GM23248 (cell line): Measurements from ENCODE around the gene INPP5A. TPM values are rescaled to one million over a fixed set of nuclear protein-coding genes. Genes with fewer than 3 reads are reported as not detected.

Experiments used
- DNase-seq: peaks from one replicate; pipeline ENCODE4 v3.0.0-alpha.2; 2015
- H2AFZ ChIP-seq: fragments of 200-600 bp; sonication (generic); 2 replicates; pipeline ENCODE4 v1.6.1; 2016; ENCODE audit warnings: antibody characterized with exemption
- H3F3A ChIP-seq: fragments of 200-600 bp; sonication (generic); 2 replicates; pipeline ENCODE4 v1.6.1; 2016; ENCODE audit warnings: mild to moderate bottlenecking, antibody characterized with exemption, mixed run types; ENCODE audit not compliant: insufficient read depth
- H3K27ac ChIP-seq: fragments of 200-600 bp; sonication (generic); 2 replicates; pipeline ENCODE4 v1.5.1; 2016; ENCODE audit warnings: mild to moderate bottlenecking
- H3K27me3 ChIP-seq: fragments of 200-600 bp; sonication (generic); replicated peaks from 2 replicates; pipeline ENCODE4 v1.6.1; 2016; ENCODE audit warnings: mild to moderate bottlenecking; ENCODE audit not compliant: insufficient read depth
- H3K36me3 ChIP-seq: fragments of 200-600 bp; sonication (generic); 2 replicates; pipeline ENCODE4 v1.6.1; 2016; ENCODE audit warnings: low read depth, mild to moderate bottlenecking
- H3K4me1 ChIP-seq: fragments of 200-600 bp; sonication (generic); 2 replicates; pipeline ENCODE4 v1.6.1; 2016; ENCODE audit warnings: mild to moderate bottlenecking; ENCODE audit not compliant: insufficient read depth
- H3K4me2 ChIP-seq: fragments of 200-600 bp; sonication (generic); one replicate; pipeline ENCODE4 v1.6.1; 2016; ENCODE audit warnings: mild to moderate bottlenecking; ENCODE audit not compliant: unreplicated experiment
- H3K4me3 ChIP-seq: fragments of 200-600 bp; sonication (generic); 2 replicates; pipeline ENCODE4 v1.5.1; 2016; ENCODE audit warnings: mild to moderate bottlenecking
- H3K79me2 ChIP-seq: fragments of 200-600 bp; sonication (generic); 2 replicates; pipeline ENCODE4 v1.6.1; 2016; ENCODE audit warnings: mild to moderate bottlenecking; ENCODE audit not compliant: insufficient read depth
- H3K9ac ChIP-seq: fragments of 200-600 bp; sonication (generic); 2 replicates; pipeline ENCODE4 v1.6.1; 2016; ENCODE audit warnings: mild to moderate bottlenecking
- H3K9me2 ChIP-seq: fragments of 200-600 bp; sonication (generic); 2 replicates; pipeline ENCODE4 v1.6.1; 2016; ENCODE audit warnings: mixed run types, mild to moderate bottlenecking, moderate library complexity; ENCODE audit not compliant: insufficient read depth
- H3K9me3 ChIP-seq: fragments of 200-600 bp; sonication (generic); one replicate; pipeline ENCODE4 v1.6.1; 2017; ENCODE audit warnings: low read depth
- H4K20me1 ChIP-seq: fragments of 200-600 bp; sonication (generic); 2 replicates; pipeline ENCODE4 v1.6.0; 2016; ENCODE audit not compliant: insufficient read depth
- EZH2 ChIP-seq: fragments of 200-600 bp; sonication (generic); IDR thresholded peaks from 2 replicates; pipeline ENCODE4 v1.6.1; 2018; ENCODE audit warnings: antibody characterized with exemption, mild to moderate bottlenecking; ENCODE audit not compliant: insufficient read depth, poor library complexity, severe bottlenecking
- EZH2phosphoT487 ChIP-seq: fragments of 200-600 bp; sonication (generic); IDR thresholded peaks from 2 replicates; pipeline ENCODE4 v1.6.1; 2018; ENCODE audit warnings: antibody characterized with exemption, moderate library complexity, mild to moderate bottlenecking, low read depth; ENCODE audit not compliant: insufficient read depth
- WGBS, 2 experiments: methylation state at CpG; one replicate each; pipeline ENCODE4 v1.1.6; 2015 to 2017; ENCODE audit warnings: low lambda C conversion rate in 2 of 2, low coverage in 1 of 2; ENCODE audit errors: missing lambda C conversion rate in 2 of 2; 5-methylcytosine and 5-hydroxymethylcytosine counted together
- in situ Hi-C: fragments of 300-500 bp; cut with MboI; formaldehyde crosslinking; loops from 2 replicates; pipeline ENCODE4 v1.15.0; 2020
- polyA plus RNA-seq: library from polyadenylated mRNA; unstranded; fragments of >200 nt; fragmentation: Nextera tagmentation; extraction: Ambion mirVana; gene quantifications from 2 replicates; pipeline ENCODE4 v1.2.1, GENCODE V29; 2016
- total RNA-seq: library from RNA; depleted of rRNA; stranded (reverse); fragments of >200 nt; shearing (Covaris generic); gene quantifications from 2 replicates; pipeline ENCODE4 v1.2.3, GENCODE V29; 2014

The INPP5A gene
- total and polyA plus RNA-seq, 2 experiments from 2014 or later, result 2.3 to 35.2 TPM

DNA sequence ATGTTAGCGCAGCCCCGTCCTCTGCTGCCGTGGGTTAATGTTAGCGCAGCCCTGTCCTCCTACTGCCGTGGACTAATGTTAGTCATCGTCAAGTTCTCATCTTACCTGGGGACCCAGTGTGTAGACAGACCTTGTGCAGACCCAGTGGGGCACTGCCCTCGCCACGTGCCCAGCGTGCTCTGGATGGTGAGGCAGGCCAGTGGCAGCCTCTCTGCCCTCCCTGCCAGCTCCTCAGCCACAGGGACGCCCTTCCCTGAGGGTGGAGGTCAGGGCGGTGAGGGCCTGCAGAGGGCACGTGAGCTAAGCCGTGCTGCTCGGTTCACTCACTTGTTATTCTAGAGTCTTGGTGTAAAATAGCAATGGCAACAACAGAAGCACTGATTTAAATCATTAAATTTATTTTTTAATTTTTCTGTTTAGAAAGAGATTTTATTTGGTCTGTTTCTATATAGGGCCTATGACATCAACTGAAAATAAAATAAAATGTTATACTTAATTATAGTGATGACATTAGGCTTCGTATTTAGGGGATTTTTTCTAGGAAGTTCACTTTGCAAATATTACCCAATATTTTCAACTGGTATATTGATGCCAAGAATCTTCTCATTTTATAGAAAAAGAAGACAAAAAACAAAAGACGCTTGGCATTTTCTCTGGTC is 199.9 kb downstream of the INPP5A start:
- no peak for TF ChIP-seq EZH2phosphoT487
- no peak for TF ChIP-seq EZH2
- H3K4me3 ChIP-seq, result no peak overlapping the region
- DNase-seq, result no peak
- no peaks in the 10 kb centered on the region for H3K9me2 ChIP-seq
- in situ Hi-C loops, result no loop called here
- no peaks in the 10 kb centered on the region for H4K20me1 ChIP-seq
- no peak overlapping the region for H3K27ac ChIP-seq
- no peak overlapping the region for H3K4me2 ChIP-seq
- H3K9ac ChIP-seq, result no peak overlapping the region
- H3F3A ChIP-seq, result no peaks in the 10 kb centered on the region
- H3K27me3 ChIP-seq, result no peaks in the 10 kb centered on the region
- no peaks in the 10 kb centered on the region for H3K4me1 ChIP-seq
- H3K36me3 ChIP-seq, result no peaks in the 10 kb centered on the region
- 87 to 89% methylated on average over 16 of the region's 16 CpGs for WGBS, 2 experiments
- no peak overlapping the region for H2AFZ ChIP-seq
- no peaks in the 10 kb centered on the region for H3K9me3 ChIP-seq
- no peaks in the 10 kb centered on the region for H3K79me2 ChIP-seq

GRCh38 chr10:132738454-132739224 is 201.1 kb downstream of the INPP5A start:
- TF ChIP-seq EZH2 (no peak), EZH2phosphoT487 (no peak)
- in situ Hi-C loops, result no loop called here
- WGBS, 2 experiments, result 90 to 91% methylated on average over 24 to 25 of the region's 25 CpGs

DNA sequence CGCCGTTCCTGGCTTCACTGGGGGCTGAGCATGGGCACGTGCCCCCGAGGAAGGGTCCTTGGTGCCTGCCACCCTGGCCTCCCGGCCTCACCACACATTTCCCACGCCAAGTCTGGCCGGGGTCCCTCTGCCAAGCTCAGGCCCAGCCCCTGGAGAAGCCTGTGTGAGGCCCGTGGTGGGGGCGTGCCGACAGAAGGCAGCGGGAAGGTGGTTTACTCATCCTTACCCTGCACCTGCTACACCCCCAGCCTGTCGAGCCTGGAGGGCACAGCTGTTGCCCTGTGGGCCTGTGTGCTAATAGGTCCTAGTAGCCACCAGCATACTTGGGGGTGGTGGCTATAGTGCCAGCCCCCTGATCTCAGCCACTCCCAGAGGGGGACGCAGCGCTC is 201.6 kb downstream of the INPP5A start:
- H3K4me3 ChIP-seq, result no peak overlapping the region
- WGBS, 2 experiments, result 84% methylated on average over 14 of the region's 14 CpGs
- no peak for DNase-seq

More at GRCh38 chr10:132738454-132739224, 201.1 kb downstream of the INPP5A start:
- H3K36me3 ChIP-seq, result no peaks in the 10 kb centered on the region
- no peak overlapping the region for H2AFZ ChIP-seq
- no peak overlapping the region for H3K9ac ChIP-seq
- no peak overlapping the region for H3K27ac ChIP-seq
- H3K4me1 ChIP-seq, result peaks cover under 1% of the 10 kb centered on the region; the same call in 1 of the 2 replicates
- H3K27me3 ChIP-seq, result no peaks in the 10 kb centered on the region
- DNase-seq, result no peak
- H3K4me3 ChIP-seq, result no peak overlapping the region
- no peaks in the 10 kb centered on the region for H3K79me2 ChIP-seq
- H3K9me2 ChIP-seq, result no peaks in the 10 kb centered on the region
- H4K20me1 ChIP-seq, result no peaks in the 10 kb centered on the region
- H3K9me3 ChIP-seq, result no peaks in the 10 kb centered on the region
- H3K4me2 ChIP-seq, result no peak overlapping the region
- no peaks in the 10 kb centered on the region for H3F3A ChIP-seq

DNA sequence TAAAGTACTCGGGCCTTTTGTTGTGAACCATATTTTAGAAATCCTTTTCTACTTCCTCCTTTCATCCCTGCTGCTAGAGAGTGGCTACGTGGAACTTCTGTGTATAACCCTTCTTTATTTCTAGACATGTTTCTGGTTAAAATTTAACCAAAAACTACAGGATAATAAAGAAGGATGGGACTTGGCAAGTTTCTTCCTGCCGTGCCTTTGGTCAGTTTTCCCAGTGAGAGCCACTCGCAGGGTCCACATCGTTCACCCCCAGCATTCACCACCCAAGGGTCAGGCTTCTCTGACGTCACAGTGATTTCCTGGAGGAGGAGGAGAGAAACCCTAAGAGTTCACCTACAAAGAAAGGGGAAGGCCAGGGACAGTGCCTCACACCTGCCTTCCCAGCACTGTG is 203.0 kb downstream of the INPP5A start:
- Histone ChIP-seq H3K9me2 (no peaks in the 10 kb centered on the region), H3K4me2 (no peak overlapping the region), H2AFZ (no peak overlapping the region), H3K79me2 (no peaks in the 10 kb centered on the region), H3K9me3 (no peaks in the 10 kb centered on the region), H3K27me3 (no peaks in the 10 kb centered on the region), H3K4me3 (no peak overlapping the region), H3K4me1 (peaks cover 7% of the 10 kb centered on the region; the same call in 1 of the 2 replicates), H3K9ac (no peak overlapping the region), H3K27ac (no peak overlapping the region), H3F3A (no peaks in the 10 kb centered on the region), H4K20me1 (no peaks in the 10 kb centered on the region), H3K36me3 (no peaks in the 10 kb centered on the region)
- TF ChIP-seq EZH2, result no peak
- TF ChIP-seq EZH2phosphoT487, result no peak
- WGBS, 2 experiments, result 86 to 89% methylated on average over 6 of the region's 6 CpGs
- in situ Hi-C loops, result no loop called here
- DNase-seq, result no peak

More for the DNA sequence above, 201.6 kb downstream of the INPP5A start:
- H3K4me2 ChIP-seq, result no peak overlapping the region
- in situ Hi-C loops, result no loop called here
- no peaks in the 10 kb centered on the region for H4K20me1 ChIP-seq
- no peak for TF ChIP-seq EZH2
- no peak for TF ChIP-seq EZH2phosphoT487
- H3K4me1 ChIP-seq, result peaks cover 7% of the 10 kb centered on the region; the same call in 1 of the 2 replicates
- H3K36me3 ChIP-seq, result no peaks in the 10 kb centered on the region
- H3K27ac ChIP-seq, result no peak overlapping the region
- H3K9me3 ChIP-seq, result no peaks in the 10 kb centered on the region
- H3K79me2 ChIP-seq, result no peaks in the 10 kb centered on the region
- H3K9me2 ChIP-seq, result no peaks in the 10 kb centered on the region
- no peak overlapping the region for H3K9ac ChIP-seq
- H3K27me3 ChIP-seq, result no peaks in the 10 kb centered on the region
- H2AFZ ChIP-seq, result no peak overlapping the region
- no peaks in the 10 kb centered on the region for H3F3A ChIP-seq
